ENCODE results near the gene MEIS2.

The MEIS2 gene

GRCh38 chr15:37077623-37078351, 22.6 kb downstream of the MEIS2 start:
- no peak for DNase-seq (ENCODE audit: low read depth, low spot score)

- no peak for DNase-seq (ENCODE audit: low read depth, low spot score)
Measured at GRCh38 chr15:37076543-37076942, 23.8 kb downstream of the MEIS2 start.

- DNase-seq (ENCODE audit: low read depth, low spot score): no peak
Measured at GRCh38 chr15:37075777-37076176, 24.6 kb downstream of the MEIS2 start.

- no peak for DNase-seq (ENCODE audit: low read depth, low spot score)
Measured at GRCh38 chr15:37072181-37072580, 28.2 kb downstream of the MEIS2 start.

GRCh38 chr15:37071134-37071533, 29.2 kb downstream of the MEIS2 start:
- no peak for DNase-seq (ENCODE audit: low read depth, low spot score)

- DNase-seq (ENCODE audit: low read depth, low spot score): no peak
Measured at GRCh38 chr15:37070686-37071085, 29.7 kb downstream of the MEIS2 start.

- DNase-seq (ENCODE audit: low read depth, low spot score): no peak
Measured at GRCh38 chr15:37061996-37062395, 38.4 kb downstream of the MEIS2 start.

GRCh38 chr15:37059086-37059485, 41.3 kb downstream of the MEIS2 start:
- no peak for DNase-seq (ENCODE audit: low read depth, low spot score)

GRCh38 chr15:37058316-37058985, 41.9 kb downstream of the MEIS2 start:
- DNase-seq (ENCODE audit: low read depth, low spot score): peak; percentile 83

- DNase-seq (ENCODE audit: low read depth, low spot score): no peak
Measured at GRCh38 chr15:37057831-37058230, 42.5 kb downstream of the MEIS2 start.

- DNase-seq (ENCODE audit: low read depth, low spot score): no peak
Measured at GRCh38 chr15:37057256-37057655, 43.1 kb downstream of the MEIS2 start.

GRCh38 chr15:37056177-37057121, 43.9 kb downstream of the MEIS2 start:
- peak; percentile 79 for DNase-seq (ENCODE audit: low read depth, low spot score)

GRCh38 chr15:37055481-37055880, 44.9 kb downstream of the MEIS2 start:
- DNase-seq (ENCODE audit: low read depth, low spot score): no peak

- no peak for DNase-seq (ENCODE audit: low read depth, low spot score)
Measured at GRCh38 chr15:37054336-37054735, 46.0 kb downstream of the MEIS2 start.

GRCh38 chr15:37053166-37053565, 47.2 kb downstream of the MEIS2 start:
- no peak for DNase-seq (ENCODE audit: low read depth, low spot score)

- DNase-seq (ENCODE audit: low read depth, low spot score): no peak
Measured at GRCh38 chr15:37050345-37050744, 50.0 kb downstream of the MEIS2 start.

GRCh38 chr15:37046876-37047614, 53.3 kb downstream of the MEIS2 start:
- peak; percentile 67 for DNase-seq (ENCODE audit: low read depth, low spot score)

- DNase-seq (ENCODE audit: low read depth, low spot score): peak; percentile 72
Measured at GRCh38 chr15:37045859-37046740, 54.2 kb downstream of the MEIS2 start.

- DNase-seq (ENCODE audit: low read depth, low spot score): no peak
Measured at GRCh38 chr15:37044915-37045648, 55.3 kb downstream of the MEIS2 start.

- DNase-seq (ENCODE audit: low read depth, low spot score): no peak
Measured at GRCh38 chr15:37041836-37042235, 58.5 kb downstream of the MEIS2 start.

Measured in ELF-1 (cell line).